Brain microvascular endothelial cell (primary cell): ENCODE measurements around the gene PDXK.

Experiments used
- DNase-seq: peaks from one replicate; pipeline ENCODE4 v3.0.0-alpha.2; 2020
- H3K27ac ChIP-seq: fragments of 250-450 bp; sonication (Bioruptor Pico); 2 replicates; pipeline ENCODE4 v1.5.1; 2020; ENCODE audit warnings: mild to moderate bottlenecking, moderate library complexity
- H3K27me3 ChIP-seq: fragments of 250-450 bp; sonication (Bioruptor Pico); replicated peaks from 2 replicates; pipeline ENCODE4 v1.5.1; 2020; ENCODE audit warnings: mild to moderate bottlenecking
- H3K36me3 ChIP-seq: fragments of 250-450 bp; sonication (Bioruptor Pico); replicated peaks from 2 replicates; pipeline ENCODE4 v1.5.1; 2020; ENCODE audit warnings: mild to moderate bottlenecking
- H3K4me3 ChIP-seq: 2 replicates; pipeline ENCODE4 v1.5.1; 2011; ENCODE audit warnings: low read depth, mild to moderate bottlenecking, control low read depth, low read length, moderate library complexity
- in situ Hi-C: cut with HindIII; loops from 2 replicates; pipeline ENCODE4 v1.10.0; 2017; ENCODE audit warnings: low sequenced_read_pairs, low pct_ligation_motif_present
- TF ChIP-seq, protein P1 (sequence below): IDR thresholded peaks from 2 replicates; pipeline ENCODE4 v1.5.1; 2011; ENCODE audit warnings: low read depth, mild to moderate bottlenecking, moderate library complexity, low read length, control low read depth, inconsistent platforms; ENCODE audit errors: missing control alignments

The PDXK gene

DNA sequence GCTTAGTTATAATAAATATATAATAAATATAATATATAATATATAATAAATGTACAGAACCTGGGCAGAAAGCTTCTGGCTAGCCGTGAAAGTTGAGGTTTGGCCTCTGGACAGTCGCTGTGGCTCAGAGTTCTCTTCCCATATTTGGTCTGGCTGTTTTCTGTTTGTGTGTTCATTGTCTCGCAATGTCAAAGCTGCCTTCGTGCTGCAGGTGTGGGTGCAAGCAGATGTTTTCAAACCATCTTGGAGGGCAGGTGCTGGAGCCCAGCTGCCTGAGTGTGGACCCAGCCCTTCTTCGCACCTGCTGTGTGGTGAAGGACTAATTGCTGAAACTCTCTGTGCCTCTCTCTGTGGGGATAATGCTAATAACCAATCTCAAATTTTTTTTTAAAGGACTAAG lies 60.7 kb downstream of the PDXK start:
- no peak overlapping the region for H3K27ac ChIP-seq
- H3K27me3 ChIP-seq, result no peaks in the 10 kb centered on the region
- TF ChIP-seq, protein P1, sequence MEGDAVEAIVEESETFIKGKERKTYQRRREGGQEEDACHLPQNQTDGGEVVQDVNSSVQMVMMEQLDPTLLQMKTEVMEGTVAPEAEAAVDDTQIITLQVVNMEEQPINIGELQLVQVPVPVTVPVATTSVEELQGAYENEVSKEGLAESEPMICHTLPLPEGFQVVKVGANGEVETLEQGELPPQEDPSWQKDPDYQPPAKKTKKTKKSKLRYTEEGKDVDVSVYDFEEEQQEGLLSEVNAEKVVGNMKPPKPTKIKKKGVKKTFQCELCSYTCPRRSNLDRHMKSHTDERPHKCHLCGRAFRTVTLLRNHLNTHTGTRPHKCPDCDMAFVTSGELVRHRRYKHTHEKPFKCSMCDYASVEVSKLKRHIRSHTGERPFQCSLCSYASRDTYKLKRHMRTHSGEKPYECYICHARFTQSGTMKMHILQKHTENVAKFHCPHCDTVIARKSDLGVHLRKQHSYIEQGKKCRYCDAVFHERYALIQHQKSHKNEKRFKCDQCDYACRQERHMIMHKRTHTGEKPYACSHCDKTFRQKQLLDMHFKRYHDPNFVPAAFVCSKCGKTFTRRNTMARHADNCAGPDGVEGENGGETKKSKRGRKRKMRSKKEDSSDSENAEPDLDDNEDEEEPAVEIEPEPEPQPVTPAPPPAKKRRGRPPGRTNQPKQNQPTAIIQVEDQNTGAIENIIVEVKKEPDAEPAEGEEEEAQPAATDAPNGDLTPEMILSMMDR, result no peak
- in situ Hi-C loops, result no loop called here
- no peak for DNase-seq
- no peaks in the 10 kb centered on the region for H3K36me3 ChIP-seq
- no peak overlapping the region for H3K4me3 ChIP-seq

DNA sequence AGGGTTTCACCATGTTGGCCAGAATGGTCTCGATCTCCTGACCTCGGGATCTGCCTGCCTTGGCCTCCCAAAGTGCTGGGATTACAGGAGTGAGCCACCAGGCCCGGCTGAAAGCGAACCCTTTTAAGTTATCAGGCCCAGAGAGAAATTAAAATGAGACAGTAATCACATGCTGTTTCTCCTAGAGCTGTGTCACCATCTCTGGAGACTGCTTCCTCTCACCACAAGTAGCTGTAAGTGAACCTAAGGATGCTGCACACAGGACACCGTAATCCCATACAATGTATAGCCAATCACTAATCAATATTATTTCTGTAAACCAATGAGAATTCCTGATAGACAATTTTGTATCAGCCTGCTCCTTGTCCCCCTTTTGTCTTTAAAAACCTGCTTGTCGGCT lies 62.9 kb downstream of the PDXK start:
- Histone ChIP-seq H3K27me3 (no peaks in the 10 kb centered on the region), H3K4me3 (no peak overlapping the region), H3K36me3 (no peaks in the 10 kb centered on the region), H3K27ac (no peak overlapping the region)
- no peak for DNase-seq
- in situ Hi-C loops, result no loop called here
- TF ChIP-seq, protein P1, result no peak

DNA sequence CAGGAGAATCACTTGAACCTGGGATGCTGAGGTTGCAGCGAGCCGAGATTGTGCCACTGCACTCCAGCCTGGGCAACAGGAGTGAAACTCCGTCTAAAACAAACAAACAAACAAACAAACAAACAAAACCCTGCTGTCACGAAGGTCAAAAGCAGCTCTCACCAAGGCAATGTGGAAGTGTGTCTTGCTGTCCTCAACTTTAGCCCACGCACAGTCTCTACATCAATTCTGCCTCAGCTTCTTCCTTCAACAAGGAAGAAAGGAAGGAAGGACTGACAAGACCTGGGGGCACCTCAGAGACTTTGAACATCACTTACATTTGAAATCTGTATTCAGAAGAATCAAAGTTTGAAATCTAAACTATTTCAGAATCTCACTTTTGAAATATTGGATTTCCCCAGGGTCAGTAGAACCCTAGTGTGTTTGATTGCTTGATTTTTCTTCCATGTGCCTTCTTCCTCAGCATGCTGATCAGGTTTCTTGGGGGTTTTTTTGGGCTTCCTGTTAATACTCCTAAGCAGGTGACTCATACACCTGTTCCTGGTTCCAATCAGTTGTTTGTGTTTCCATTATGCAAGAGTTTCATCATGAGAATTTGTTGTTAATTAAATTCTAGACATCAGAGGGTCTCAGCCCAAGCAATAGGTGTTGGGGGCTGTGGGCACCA lies 63.6 kb downstream of the PDXK start:
- TF ChIP-seq, protein P1, result no peak
- no peak for DNase-seq
- no peaks in the 10 kb centered on the region for H3K27me3 ChIP-seq

DNA sequence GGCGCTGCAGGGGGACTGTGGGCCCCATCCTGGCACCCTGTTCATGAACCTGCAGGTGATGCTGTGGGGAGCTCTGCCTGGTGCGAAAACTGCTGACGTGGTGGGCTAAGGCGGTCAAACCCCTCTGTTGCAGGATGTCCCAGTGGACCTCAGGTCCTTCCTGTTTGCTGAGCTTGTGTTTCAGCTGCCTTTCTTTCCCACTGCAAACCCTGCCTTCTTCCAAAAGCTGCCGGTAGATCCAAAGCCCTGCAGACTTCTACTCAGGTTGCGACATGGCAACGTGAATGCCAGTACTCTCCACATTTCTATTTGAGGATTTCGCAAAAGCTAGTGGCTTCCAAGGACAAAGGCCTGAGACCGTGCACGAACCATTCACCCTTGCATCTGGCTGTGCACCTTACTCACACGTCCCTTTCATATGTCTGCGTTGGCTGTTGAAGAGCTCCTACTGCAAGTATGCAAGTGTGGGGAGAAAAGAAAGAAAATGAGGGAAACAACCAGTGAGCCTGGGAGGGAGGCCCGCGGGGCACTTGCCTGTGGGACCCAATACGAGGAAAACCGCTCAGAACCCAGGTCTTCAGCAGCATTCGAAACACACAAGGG lies 64.3 kb downstream of the PDXK start:
- Histone ChIP-seq H3K27ac (no peak overlapping the region), H3K27me3 (no peaks in the 10 kb centered on the region), H3K4me3 (no peak overlapping the region), H3K36me3 (no peaks in the 10 kb centered on the region)
- in situ Hi-C loops, result no loop called here
- no peak for DNase-seq
- TF ChIP-seq, protein P1, result no peak

More for the DNA sequence above, 63.6 kb downstream of the PDXK start:
- in situ Hi-C loops, result no loop called here
- no peaks in the 10 kb centered on the region for H3K36me3 ChIP-seq
- no peak overlapping the region for H3K27ac ChIP-seq
- H3K4me3 ChIP-seq, result no peak overlapping the region

DNA sequence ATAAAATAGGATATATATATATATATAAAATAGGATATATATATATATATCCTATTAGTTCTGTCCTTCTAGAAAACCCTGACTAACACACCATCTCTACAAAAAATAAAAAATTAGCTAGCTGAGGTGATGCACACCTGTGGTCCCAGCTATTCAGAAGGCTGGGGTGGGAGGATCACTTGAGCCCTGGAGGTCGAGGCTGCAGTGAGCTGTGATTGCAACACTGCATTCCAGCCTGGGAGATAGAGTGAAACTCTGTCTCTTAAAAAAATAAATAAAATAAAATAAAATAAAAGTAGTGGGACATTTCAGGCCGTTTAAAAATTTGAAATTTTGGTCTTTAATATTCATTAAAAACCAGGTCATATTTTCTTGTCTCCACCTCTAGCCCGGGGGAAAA lies 66.2 kb downstream of the PDXK start:
- TF ChIP-seq, protein P1, result no peak
- DNase-seq, result no peak
- no peaks in the 10 kb centered on the region for H3K36me3 ChIP-seq
- in situ Hi-C loops, result no loop called here
- no peaks in the 10 kb centered on the region for H3K27me3 ChIP-seq
- H3K4me3 ChIP-seq, result no peak overlapping the region
- H3K27ac ChIP-seq, result no peak overlapping the region

DNA sequence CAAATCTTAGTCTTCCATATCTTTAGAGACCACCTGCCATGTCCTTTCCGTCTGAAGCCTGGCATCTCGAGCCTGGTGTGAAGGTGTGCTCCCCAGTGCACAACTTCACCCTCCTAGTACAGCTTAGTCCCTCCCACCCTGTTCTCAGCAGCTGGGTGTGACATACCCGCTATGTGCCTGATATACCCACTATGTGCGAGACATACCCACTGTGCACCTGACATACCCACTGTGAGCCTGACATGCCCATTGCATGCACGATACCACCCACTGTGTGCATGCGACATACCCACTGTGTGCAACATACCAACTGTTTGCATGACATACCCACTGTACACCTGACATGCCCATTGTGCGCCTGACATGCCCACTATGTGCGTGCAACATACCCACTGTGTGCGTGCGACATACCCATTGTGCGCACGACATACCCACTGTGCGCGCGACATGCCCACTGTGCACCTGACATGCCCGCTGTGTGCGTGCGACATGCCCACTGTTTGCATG lies 67.4 kb downstream of the PDXK start:
- no peaks in the 10 kb centered on the region for H3K27me3 ChIP-seq
- in situ Hi-C loops, result no loop called here
- H3K36me3 ChIP-seq, result no peaks in the 10 kb centered on the region
- TF ChIP-seq, protein P1, result no peak
- H3K27ac ChIP-seq, result no peak overlapping the region
- no peak overlapping the region for H3K4me3 ChIP-seq
- no peak for DNase-seq
